Colonic mucosa (tissue), 4 donors: ENCODE results near the gene COG5. TPM values are rescaled to one million over a fixed set of nuclear protein-coding genes. Genes with fewer than 3 reads are reported as not detected.

ENCODE experiments used
- DNase-seq: peaks from one replicate; pipeline ENCODE4 v3.0.0-alpha.2; 2020
- H3K27ac ChIP-seq: fragments of 200-600 bp; one replicate; pipeline ENCODE4 v1.8.0; 2021
- H3K27me3 ChIP-seq: fragments of 200-600 bp; one replicate; pipeline ENCODE4 v1.8.0; 2021
- H3K36me3 ChIP-seq: fragments of 200-600 bp; one replicate; pipeline ENCODE4 v1.8.0; 2021
- H3K4me1 ChIP-seq: fragments of 200-600 bp; one replicate; pipeline ENCODE4 v1.8.0; 2021; ENCODE audit warnings: mild to moderate bottlenecking
- H3K4me3 ChIP-seq: fragments of 200-600 bp; one replicate; pipeline ENCODE4 v1.8.0; 2021
- H3K9ac ChIP-seq, 2 donors: one replicate each; pipeline ENCODE4 v1.7.0; 2013; ENCODE audit warnings: control low read depth in 2 of 2, low read depth in 2 of 2, low read length in 2 of 2
- H3K9me3 ChIP-seq: fragments of 200-600 bp; one replicate; pipeline ENCODE4 v1.8.0; 2021
- CTCF ChIP-seq: fragments of 200-600 bp; IDR thresholded peaks from one replicate; pipeline ENCODE4 v1.8.0; 2022; ENCODE audit warnings: antibody characterized with exemption, mild to moderate bottlenecking
- intact Hi-C: fragments of 100-400 bp; cut with DNase I; formaldehyde crosslinking; loops from one replicate; pipeline ENCODE4 v1.14.1; 2022
- total RNA-seq, 2 donors: library from RNA; stranded (reverse); fragmentation: NEBNext Ultra II Directional in 1 of 2; extraction: Animal tissue kit (Norgen Biotek cat#: 25700) in 1 of 2; gene quantifications; one replicate each; pipeline ENCODE4 v1.2.1, GENCODE V29; 2021
- donor health status: healthy.
- donor health status: DM: no; HTN: no; CAD: no.
- donor health status: DM: no; HTN: no; CAD: no.

The COG5 gene
- total RNA-seq, 2 donors from 2014 or later, result 43.1 to 46.8 TPM

DNA sequence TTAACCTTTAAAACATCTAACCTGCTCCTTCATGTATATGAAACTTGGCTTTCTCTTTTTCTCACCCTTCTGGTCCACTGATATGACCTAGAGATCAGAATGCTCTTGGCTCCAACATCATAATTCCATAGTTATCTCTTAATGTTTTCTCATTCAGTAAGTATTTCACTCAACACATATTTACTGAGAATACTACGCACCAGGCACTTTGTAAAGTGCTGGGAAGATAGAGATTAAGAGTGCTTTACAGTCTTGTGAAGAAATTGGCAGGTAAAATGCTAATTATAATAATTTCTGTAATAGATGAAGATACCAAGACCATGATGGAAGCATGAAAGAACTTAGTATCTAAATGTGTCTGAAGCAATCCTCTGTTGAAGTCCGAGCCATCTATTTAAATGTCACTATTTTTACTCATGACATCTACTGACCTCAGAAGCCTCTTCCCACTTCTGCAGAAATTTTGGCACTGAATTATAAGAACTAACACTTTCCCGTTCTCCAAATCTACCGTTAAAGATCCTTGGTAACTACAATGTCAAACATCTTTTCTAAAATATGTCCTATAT lies 278.7 kb downstream of the COG5 start:
- DNase-seq, result no peak
- no peak for TF ChIP-seq CTCF
- Histone ChIP-seq H3K9me3 (no peaks in the 10 kb centered on the region), H3K9ac (no peak overlapping the region), H3K4me1 (no peaks in the 10 kb centered on the region), H3K27me3 (no peaks in the 10 kb centered on the region), H3K36me3 (no peaks in the 10 kb centered on the region), H3K4me3 (no peak overlapping the region), H3K27ac (no peak overlapping the region)
- intact Hi-C loops, result no loop called here

DNA sequence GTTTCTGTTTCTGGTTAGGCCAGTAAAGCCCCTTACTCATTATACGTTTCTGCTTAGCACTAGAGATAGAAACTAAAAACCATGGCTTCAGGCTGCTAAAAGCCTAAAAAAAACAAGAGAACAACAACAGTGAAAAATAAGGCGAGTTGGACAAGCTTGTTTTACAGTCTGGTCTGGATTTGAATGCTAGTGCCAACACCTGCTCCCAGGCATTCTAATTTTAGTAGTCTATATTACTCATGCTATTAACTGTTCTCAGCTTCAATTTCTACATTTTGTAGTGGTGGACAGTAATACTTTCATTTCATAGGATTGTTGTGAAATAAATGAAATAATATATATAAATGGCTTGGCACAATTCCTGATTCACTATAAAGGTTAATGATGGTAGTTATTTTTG lies 286.4 kb downstream of the COG5 start:
- intact Hi-C loops, result no loop called here
- no peak for DNase-seq
- Histone ChIP-seq H3K27ac (no peak overlapping the region), H3K9me3 (no peaks in the 10 kb centered on the region), H3K4me1 (no peaks in the 10 kb centered on the region), H3K36me3 (no peaks in the 10 kb centered on the region), H3K4me3 (no peak overlapping the region), H3K27me3 (no peaks in the 10 kb centered on the region), H3K9ac (no peak overlapping the region)
- TF ChIP-seq CTCF, result no peak

- Histone ChIP-seq H3K9ac (no peak overlapping the region), H3K9me3 (no peaks in the 10 kb centered on the region), H3K36me3 (no peaks in the 10 kb centered on the region), H3K27ac (no peak overlapping the region), H3K4me3 (no peak overlapping the region), H3K4me1 (no peaks in the 10 kb centered on the region), H3K27me3 (no peaks in the 10 kb centered on the region)
- no peak for TF ChIP-seq CTCF
- intact Hi-C loops, result no loop called here
- DNase-seq, result no peak
These were observed 287.4 kb downstream of the COG5 start for GRCh38 chr7:107276220-107276827.

GRCh38 chr7:107274506-107274905 lies 289.2 kb downstream of the COG5 start:
- TF ChIP-seq CTCF, result no peak
- Histone ChIP-seq H3K9ac (no peak overlapping the region), H3K27ac (no peak overlapping the region), H3K4me3 (no peak overlapping the region), H3K27me3 (no peaks in the 10 kb centered on the region), H3K36me3 (no peaks in the 10 kb centered on the region), H3K4me1 (no peaks in the 10 kb centered on the region), H3K9me3 (no peaks in the 10 kb centered on the region)
- DNase-seq, result no peak
- intact Hi-C loops, result no loop called here

DNA sequence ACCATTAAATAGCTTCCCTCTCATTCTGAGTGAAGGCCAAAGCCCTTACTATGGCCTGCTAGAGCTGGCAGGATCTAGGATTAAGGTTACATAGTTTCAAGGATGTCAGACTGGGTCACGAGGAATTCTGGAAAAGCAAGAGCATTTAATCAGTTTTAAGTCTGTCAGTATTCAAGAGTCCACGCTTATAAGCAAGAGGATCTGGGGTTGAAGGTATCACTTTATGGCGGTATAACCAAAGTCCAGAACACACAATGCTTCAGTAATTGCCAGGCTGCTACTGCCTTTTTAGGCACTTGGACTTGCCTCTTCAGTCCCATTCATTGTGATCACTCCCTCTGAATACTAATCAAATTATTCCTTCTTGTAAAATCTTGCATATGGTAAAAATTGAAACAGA lies 293.9 kb downstream of the COG5 start:
- Histone ChIP-seq H3K27ac (no peak overlapping the region), H3K9ac (no peak overlapping the region), H3K9me3 (no peaks in the 10 kb centered on the region), H3K4me3 (no peak overlapping the region), H3K36me3 (no peaks in the 10 kb centered on the region), H3K27me3 (no peaks in the 10 kb centered on the region), H3K4me1 (no peaks in the 10 kb centered on the region)
- intact Hi-C loops, result no loop called here
- DNase-seq, result no peak
- no peak for TF ChIP-seq CTCF
